Peyer's patch (tissue), 4 donors: ENCODE measurements around the gene CRK.

Experiments used
- CTCF ChIP-seq, 6 experiments: fragments of 450-650 bp in 4 of 6; fragments of 200-600 bp in 2 of 6; sonication (generic) in 1 of 6; IDR thresholded peaks; one replicate each; pipeline ENCODE4 v1.5.1; 2017 to 2019; ENCODE audit warnings: antibody characterized with exemption in 6 of 6, mild to moderate bottlenecking in 3 of 6, moderate library complexity in 1 of 6
- POLR2A ChIP-seq, 2 donors: fragments of 450-650 bp; IDR thresholded peaks; one replicate each; pipeline ENCODE4 v1.5.1; 2017; ENCODE audit warnings: antibody characterized with exemption in 2 of 2, mild to moderate bottlenecking in 2 of 2, moderate library complexity in 2 of 2

- TF ChIP-seq CTCF (IDR thresholded peaks at IDR 0.05): no peak
- TF ChIP-seq POLR2A (IDR thresholded peaks at IDR 0.05): no peak
Observed at GRCh38 chr17:1416414-1416813, 39.6 kb downstream of the CRK start.
